Common myeloid progenitor, CD34-positive (primary cell): Measurements from ENCODE around the gene SASH1.

ENCODE experiments used
- CTCF ChIA-PET: fragments of 350-600 bp; sonication (Branson Sonifier 250); formaldehyde crosslinking; loops from one replicate; lab custom pipeline; 2021; ENCODE audit warnings: antibody characterized with exemption; lab: Charles Lee
- POLR2A ChIA-PET: fragments of 350-600 bp; sonication (Branson Sonifier 250); formaldehyde crosslinking; loops from one replicate; lab custom pipeline; 2021; ENCODE audit warnings: antibody characterized with exemption; lab: Charles Lee
- DNase-seq, 3 donors: peaks; one replicate each; pipeline versions ENCODE4 v3.0.0 to v3.0.0-alpha.2; 2013
- H3K27ac ChIP-seq, 2 experiments: 1 replicate in 1 of 2; 2 replicates in 1 of 2; pipeline ENCODE4 v1.7.0; 2013; ENCODE audit warnings: inconsistent platforms in 2 of 2, low read length in 2 of 2, mild to moderate bottlenecking in 2 of 2, low read depth in 1 of 2, moderate library complexity in 1 of 2; ENCODE audit not compliant: severe bottlenecking in 2 of 2, insufficient read depth in 1 of 2, poor library complexity in 1 of 2
- H3K27me3 ChIP-seq, 5 experiments: replicated peaks in 2 of 5; 1 replicate in 3 of 5; 2 replicates in 2 of 5; pipeline versions ENCODE4 v1.6.1 to v1.7.0; 2013; ENCODE audit warnings: low read length in 4 of 5, mild to moderate bottlenecking in 2 of 5, moderate library complexity in 2 of 5, inconsistent platforms in 1 of 5; ENCODE audit not compliant: insufficient read depth in 5 of 5, control insufficient read depth in 4 of 5
- H3K36me3 ChIP-seq, 4 experiments: 1 replicate in 2 of 4; 2 replicates in 2 of 4; pipeline versions ENCODE4 v1.6.1 to v1.7.0; 2013; ENCODE audit warnings: low read length in 3 of 4, control low read depth in 1 of 4, mild to moderate bottlenecking in 1 of 4; ENCODE audit not compliant: control insufficient read depth in 4 of 4, insufficient read depth in 4 of 4
- H3K4me1 ChIP-seq, 4 experiments: 1 replicate in 3 of 4; 2 replicates in 1 of 4; pipeline versions ENCODE4 v1.6.1 to v1.7.1; 2013; ENCODE audit warnings: low read length in 3 of 4, mild to moderate bottlenecking in 3 of 4, control low read depth in 1 of 4, inconsistent platforms in 1 of 4, moderate library complexity in 1 of 4; ENCODE audit not compliant: control insufficient read depth in 4 of 4, insufficient read depth in 4 of 4; ENCODE audit errors: control extremely low read depth in 1 of 4
- H3K4me3 ChIP-seq, 7 experiments: 1 replicate in 4 of 7; 2 replicates in 3 of 7; pipeline versions ENCODE4 v1.5.1 to v1.7.0; 2013; ENCODE audit warnings: mild to moderate bottlenecking in 7 of 7, low read length in 6 of 7, moderate library complexity in 6 of 7, inconsistent platforms in 2 of 7, low read depth in 2 of 7, control low read depth in 1 of 7; ENCODE audit not compliant: insufficient read depth in 4 of 7, control insufficient read depth in 1 of 7; ENCODE audit errors: extremely low read depth in 1 of 7
- H3K9me3 ChIP-seq, 5 experiments: 1 replicate in 4 of 5; 2 replicates in 1 of 5; pipeline versions ENCODE4 v1.6.1 to v1.7.1; 2013; ENCODE audit warnings: low read length in 4 of 5, mild to moderate bottlenecking in 2 of 5, inconsistent platforms in 1 of 5, low read depth in 1 of 5, moderate library complexity in 1 of 5; ENCODE audit not compliant: control insufficient read depth in 4 of 5, insufficient read depth in 2 of 5; ENCODE audit errors: control extremely low read depth in 1 of 5
- WGBS: methylation state at CpG from one replicate; pipeline ENCODE4 v1.1.5; 2013; ENCODE audit not compliant: insufficient coverage; 5-methylcytosine and 5-hydroxymethylcytosine counted together

SASH1 gene

GRCh38 chr6:148467926-148468325 lies 125.3 kb downstream of the SASH1 start:
- Histone ChIP-seq H3K27me3 (peaks cover 0 to 26% (median 11%) of the 10 kb centered on the region in 5 experiments), H3K4me3 (no peak overlapping the region), H3K4me1 (peaks cover 0 to 3% (median 0%) of the 10 kb centered on the region in 4 experiments), H3K36me3 (no peaks in the 10 kb centered on the region), H3K27ac (no peak overlapping the region), H3K9me3 (no peaks in the 10 kb centered on the region)
- DNase-seq = no peak
- CTCF ChIA-PET = no interaction called here
- POLR2A ChIA-PET = interaction anchor here (0.8 kb wide), 1 partner anchor 11 kb away, joined by 5 read pairs; no protein-coding TSS in a partner anchor
- WGBS = 100% methylated on average over 1 of the region's 4 CpGs

GRCh38 chr6:148470156-148470555 lies 127.5 kb downstream of the SASH1 start:
- ChIA-PET CTCF (interaction anchor here (1.6 kb wide), 1 partner anchor 293 kb away, joined by 5 read pairs; no protein-coding TSS in a partner anchor), POLR2A (no interaction called here)
- no peak for DNase-seq
- Histone ChIP-seq H3K27ac (no peak overlapping the region), H3K4me3 (no peak overlapping the region), H3K36me3 (no peaks in the 10 kb centered on the region), H3K27me3 (peaks cover 0 to 36% (median 14%) of the 10 kb centered on the region in 5 experiments), H3K9me3 (no peaks in the 10 kb centered on the region), H3K4me1 (peaks cover 0 to 3% (median 0%) of the 10 kb centered on the region in 4 experiments)
- 90% methylated on average over 6 of the region's 8 CpGs for WGBS

- ChIA-PET CTCF (interaction anchor here (1.6 kb wide), 1 partner anchor 293 kb away, joined by 5 read pairs; no protein-coding TSS in a partner anchor), POLR2A (no interaction called here)
- DNase-seq = no peak
- Histone ChIP-seq H3K9me3 (no peaks in the 10 kb centered on the region), H3K27ac (no peak overlapping the region), H3K36me3 (no peaks in the 10 kb centered on the region), H3K4me1 (no peaks in the 10 kb centered on the region), H3K4me3 (no peak overlapping the region), H3K27me3 (peaks cover 0 to 36% (median 15%) of the 10 kb centered on the region in 5 experiments)
- WGBS = 92% methylated on average over 8 of the region's 10 CpGs
Measured at GRCh38 chr6:148470606-148471465, 128.2 kb downstream of the SASH1 start.

- Histone ChIP-seq H3K27ac (no peak overlapping the region), H3K4me3 (no peak overlapping the region), H3K27me3 (peaks cover 0 to 31% (median 15%) of the 10 kb centered on the region in 5 experiments), H3K4me1 (no peaks in the 10 kb centered on the region), H3K36me3 (no peaks in the 10 kb centered on the region), H3K9me3 (no peaks in the 10 kb centered on the region)
- WGBS = 94% methylated on average over 7 of the region's 9 CpGs
- ChIA-PET POLR2A (no interaction called here), CTCF (no interaction called here)
- no peak for DNase-seq
Measured at GRCh38 chr6:148471624-148472159, 129.1 kb downstream of the SASH1 start.

- Histone ChIP-seq H3K27me3 (peaks cover 0 to 29% (median 15%) of the 10 kb centered on the region in 5 experiments), H3K4me3 (no peak overlapping the region), H3K9me3 (no peaks in the 10 kb centered on the region), H3K36me3 (no peaks in the 10 kb centered on the region), H3K27ac (no peak overlapping the region), H3K4me1 (no peaks in the 10 kb centered on the region)
- 97% methylated on average over 7 of the region's 12 CpGs for WGBS
- DNase-seq = no peak
- ChIA-PET CTCF (no interaction called here), POLR2A (no interaction called here)
Measured at GRCh38 chr6:148472171-148473105, 129.8 kb downstream of the SASH1 start.

- no peak for DNase-seq
- Histone ChIP-seq H3K36me3 (no peaks in the 10 kb centered on the region), H3K27me3 (peaks cover 0 to 2% (median 2%) of the 10 kb centered on the region in 5 experiments), H3K9me3 (no peaks in the 10 kb centered on the region), H3K27ac (no peak overlapping the region), H3K4me3 (no peak overlapping the region), H3K4me1 (no peaks in the 10 kb centered on the region)
- WGBS = 98% methylated on average over 5 of the region's 5 CpGs
- ChIA-PET CTCF (no interaction called here), POLR2A (no interaction called here)
Measured at GRCh38 chr6:148479497-148479896, 136.9 kb downstream of the SASH1 start.
